ENCODE data around the gene C1GALT1C1L. TPM values are rescaled to one million over a fixed set of nuclear protein-coding genes. Genes with fewer than 3 reads are reported as not detected.

C1GALT1C1L gene
- total and polyA plus RNA-seq, 2 donors (not counting 1 experiment from before 2014, with no cell fraction given): not detected

- Histone ChIP-seq H3K9ac (ENCODE audit: low read length) (no peak overlapping the region), H3K36me3 (replicated peaks in 1 of 2; ENCODE audit: control extremely low read depth in 1 of 2, control insufficient read depth in 1 of 2, extremely low read depth in 1 of 2, insufficient read depth in 2 of 2, low read length in 1 of 2) (no peaks in the 10 kb centered on the region), H3K9me3 (ENCODE audit: control extremely low read depth in 1 of 3, control insufficient read depth in 2 of 3, insufficient read depth in 1 of 3, low read length in 2 of 3) (no peaks in the 10 kb centered on the region), H2AFZ (ENCODE audit: insufficient read depth, low read depth, low read length, poor library complexity, severe bottlenecking) (no peak overlapping the region), H3K4me3 (ENCODE audit: control extremely low read depth in 1 of 5, extremely low read depth in 1 of 5, insufficient read depth in 1 of 5, low read depth in 2 of 5, low read length in 4 of 5) (no peak overlapping the region), H3K4me1 (ENCODE audit: control insufficient read depth in 2 of 2, insufficient read depth in 2 of 2, low read length in 2 of 2) (no peaks in the 10 kb centered on the region), H4K20me1 (ENCODE audit: control insufficient read depth, insufficient read depth, low read length, poor library complexity, severe bottlenecking) (no peaks in the 10 kb centered on the region), H3K79me2 (ENCODE audit: control insufficient read depth, insufficient read depth, low read length) (no peaks in the 10 kb centered on the region), H3K4me2 (replicated peaks; ENCODE audit: low read depth, low read length, poor library complexity, severe bottlenecking) (no peak overlapping the region), H3K27me3 (replicated peaks in 1 of 4; ENCODE audit: control extremely low read depth in 1 of 4, control insufficient read depth in 3 of 4, insufficient read depth in 4 of 4, low read length in 3 of 4) (peaks cover 0 to 10% (median 4%) of the 10 kb centered on the region in 4 experiments), H3K27ac (ENCODE audit: low read length in 2 of 2) (no peak overlapping the region)
- ATAC-seq (ENCODE audit: low read depth) (no peak), DNase-seq (no peak)
- TF ChIP-seq CTCF (IDR thresholded peaks at IDR 0.05): no peak
- TF ChIP-seq EZH2 (IDR thresholded peaks at IDR 0.05; ENCODE audit: borderline replicate concordance, insufficient read depth, low read depth, low read length, poor library complexity, severe bottlenecking): no peak
- intact Hi-C loops (cut with micrococcal nuclease): no loop called here
- no peak overlapping the region for H3K4me3 Mint-ChIP-seq
- POLR2A ChIA-PET: no interaction called here
- peaks cover 36% of the 10 kb centered on the region for H3K27me3 Mint-ChIP-seq
- H3K27ac Mint-ChIP-seq: no peak overlapping the region
- CTCF ChIA-PET: no interaction called here
- no peaks in the 10 kb centered on the region for H3K4me1 Mint-ChIP-seq
- 67% methylated on average over 4 of the region's 7 CpGs for WGBS (ENCODE audit: insufficient coverage)
- H3K9me3 Mint-ChIP-seq (ENCODE audit: insufficient read depth): no peaks in the 10 kb centered on the region
Observed at GRCh38 chr2:43707255-43708015, 31.2 kb upstream of the C1GALT1C1L start.

- Mint-ChIP-seq H3K4me1 (peaks cover 12% of the 10 kb centered on the region), H3K27ac (no peak overlapping the region), H3K4me3 (no peak overlapping the region), H3K9me3 (ENCODE audit: insufficient read depth) (no peaks in the 10 kb centered on the region), H3K27me3 (peaks cover 8% of the 10 kb centered on the region)
- Histone ChIP-seq H2AFZ (ENCODE audit: insufficient read depth, low read depth, low read length, poor library complexity, severe bottlenecking) (no peak overlapping the region), H3K4me3 (ENCODE audit: control extremely low read depth in 1 of 5, extremely low read depth in 1 of 5, insufficient read depth in 1 of 5, low read depth in 2 of 5, low read length in 4 of 5) (no peak overlapping the region), H3K27me3 (replicated peaks in 1 of 4; ENCODE audit: control extremely low read depth in 1 of 4, control insufficient read depth in 3 of 4, insufficient read depth in 4 of 4, low read length in 3 of 4) (no peaks in the 10 kb centered on the region), H3K4me1 (ENCODE audit: control insufficient read depth in 2 of 2, insufficient read depth in 2 of 2, low read length in 2 of 2) (peaks cover 0 to 6% of the 10 kb centered on the region in 2 donors), H3K27ac (ENCODE audit: low read length in 2 of 2) (no peak overlapping the region), H3K9me3 (ENCODE audit: control extremely low read depth in 1 of 3, control insufficient read depth in 2 of 3, insufficient read depth in 1 of 3, low read length in 2 of 3) (no peaks in the 10 kb centered on the region), H3K9ac (ENCODE audit: low read length) (no peak overlapping the region), H4K20me1 (ENCODE audit: control insufficient read depth, insufficient read depth, low read length, poor library complexity, severe bottlenecking) (no peaks in the 10 kb centered on the region), H3K79me2 (ENCODE audit: control insufficient read depth, insufficient read depth, low read length) (no peaks in the 10 kb centered on the region), H3K4me2 (replicated peaks; ENCODE audit: low read depth, low read length, poor library complexity, severe bottlenecking) (no peak overlapping the region), H3K36me3 (replicated peaks in 1 of 2; ENCODE audit: control extremely low read depth in 1 of 2, control insufficient read depth in 1 of 2, extremely low read depth in 1 of 2, insufficient read depth in 2 of 2, low read length in 1 of 2) (no peaks in the 10 kb centered on the region)
- no peak for TF ChIP-seq CTCF (IDR thresholded peaks at IDR 0.05)
- no peak for TF ChIP-seq EZH2 (IDR thresholded peaks at IDR 0.05; ENCODE audit: borderline replicate concordance, insufficient read depth, low read depth, low read length, poor library complexity, severe bottlenecking)
- ChIA-PET CTCF (no interaction called here), POLR2A (no interaction called here)
- ATAC-seq (ENCODE audit: low read depth): no peak
- intact Hi-C loops (cut with micrococcal nuclease): no loop called here
- DNase-seq: no peak
Observed at GRCh38 chr2:43701111-43701510, 24.9 kb upstream of the C1GALT1C1L start.
